SK-N-SH treated with all-trans-retinoic acid at 6 μM for 48 hours (cell line): ENCODE results near the gene C20orf141.

Experiments used
- ATAC-seq: fragments of 200-7000 bp; cut with Tn5 transposase; 3 replicates; pipeline ENCODE4 v1.9.1; 2020; ENCODE audit warnings: mild to moderate bottlenecking, moderate library complexity
- ARNTL ChIP-seq: fragments of 450-650 bp; formaldehyde crosslinking; IDR thresholded peaks from 2 replicates; pipeline ENCODE4 v1.5.0; 2020; ENCODE audit warnings: low read depth, mild to moderate bottlenecking, moderate library complexity, borderline replicate concordance
- BACH2 ChIP-seq: fragments of 250-450 bp; sonication (Bioruptor Pico); IDR thresholded peaks from 2 replicates; pipeline ENCODE4 v1.9.0; 2021; ENCODE audit warnings: mild to moderate bottlenecking, borderline replicate concordance
- CSDC2 ChIP-seq: fragments of 250-450 bp; sonication (Bioruptor Pico); IDR thresholded peaks from 2 replicates; pipeline ENCODE4 v1.5.0; 2020; ENCODE audit warnings: mild to moderate bottlenecking, moderate library complexity
- ESRRG ChIP-seq: fragments of 250-450 bp; sonication (Bioruptor Pico); IDR thresholded peaks from 2 replicates; pipeline ENCODE4 v1.6.1; 2021; ENCODE audit warnings: mild to moderate bottlenecking
- GLIS3 ChIP-seq: fragments of 250-450 bp; sonication (Bioruptor Pico); IDR thresholded peaks from 2 replicates; pipeline ENCODE4 v1.5.0; 2020; ENCODE audit warnings: mild to moderate bottlenecking, moderate library complexity
- ISL1 ChIP-seq: fragments of 250-450 bp; sonication (Bioruptor Pico); IDR thresholded peaks from 2 replicates; pipeline ENCODE4 v2.1.2; 2022; ENCODE audit warnings: mild to moderate bottlenecking, moderate library complexity
- OSR1 ChIP-seq: fragments of 250-450 bp; sonication (Bioruptor Pico); IDR thresholded peaks from 2 replicates; pipeline ENCODE4 v1.8.0; 2022; ENCODE audit warnings: moderate library complexity, mild to moderate bottlenecking, inconsistent platforms
- PPARA ChIP-seq: fragments of 250-450 bp; sonication (Bioruptor Pico); IDR thresholded peaks from 2 replicates; pipeline ENCODE4 v1.5.0; 2020; ENCODE audit warnings: mild to moderate bottlenecking, borderline replicate concordance
- RARB ChIP-seq: fragments of 250-450 bp; sonication (Bioruptor Pico); IDR thresholded peaks from 2 replicates; pipeline ENCODE4 v1.8.0; 2021; ENCODE audit warnings: mild to moderate bottlenecking, moderate library complexity
- SNAI2 ChIP-seq: fragments of 250-450 bp; sonication (Bioruptor Pico); IDR thresholded peaks from 2 replicates; pipeline ENCODE4 v1.5.0; 2020; ENCODE audit warnings: mild to moderate bottlenecking, moderate library complexity
- TCF4 ChIP-seq: fragments of 250-450 bp; sonication (Bioruptor Pico); IDR thresholded peaks from 2 replicates; pipeline ENCODE4 v1.8.0; 2021; ENCODE audit warnings: mild to moderate bottlenecking, moderate library complexity, borderline replicate concordance
- ZC3H10 ChIP-seq: fragments of 250-450 bp; sonication (Bioruptor Pico); IDR thresholded peaks from 2 replicates; pipeline ENCODE4 v1.5.1; 2021; ENCODE audit warnings: mild to moderate bottlenecking, moderate library complexity
- ZFP30 ChIP-seq: fragments of 450-650 bp; formaldehyde crosslinking; IDR thresholded peaks from 2 replicates; pipeline ENCODE4 v1.5.0; 2022; ENCODE audit warnings: mild to moderate bottlenecking, moderate library complexity
- ZNF565 ChIP-seq: fragments of 450-650 bp; formaldehyde crosslinking; conservative IDR thresholded peaks from 2 replicates; pipeline ENCODE4 v1.5.0; 2020; ENCODE audit warnings: low read depth, mild to moderate bottlenecking, moderate library complexity
- TF ChIP-seq, protein P1 (sequence below): fragments of 250-450 bp; sonication (Bioruptor Pico); IDR thresholded peaks from 2 replicates; pipeline ENCODE4 v1.5.1; 2020; ENCODE audit warnings: low read depth, mild to moderate bottlenecking, moderate library complexity
- TF ChIP-seq, protein P2 (sequence below): fragments of 250-450 bp; sonication (Bioruptor Pico); IDR thresholded peaks from 2 replicates; pipeline ENCODE4 v1.8.0; 2020; ENCODE audit warnings: mild to moderate bottlenecking, moderate library complexity, borderline replicate concordance
- TF ChIP-seq, protein P3 (sequence below): fragments of 250-450 bp; sonication (Bioruptor Pico); IDR thresholded peaks from 2 replicates; pipeline ENCODE4 v1.5.0; 2020; ENCODE audit warnings: mild to moderate bottlenecking, moderate library complexity

C20orf141 gene

DNA sequence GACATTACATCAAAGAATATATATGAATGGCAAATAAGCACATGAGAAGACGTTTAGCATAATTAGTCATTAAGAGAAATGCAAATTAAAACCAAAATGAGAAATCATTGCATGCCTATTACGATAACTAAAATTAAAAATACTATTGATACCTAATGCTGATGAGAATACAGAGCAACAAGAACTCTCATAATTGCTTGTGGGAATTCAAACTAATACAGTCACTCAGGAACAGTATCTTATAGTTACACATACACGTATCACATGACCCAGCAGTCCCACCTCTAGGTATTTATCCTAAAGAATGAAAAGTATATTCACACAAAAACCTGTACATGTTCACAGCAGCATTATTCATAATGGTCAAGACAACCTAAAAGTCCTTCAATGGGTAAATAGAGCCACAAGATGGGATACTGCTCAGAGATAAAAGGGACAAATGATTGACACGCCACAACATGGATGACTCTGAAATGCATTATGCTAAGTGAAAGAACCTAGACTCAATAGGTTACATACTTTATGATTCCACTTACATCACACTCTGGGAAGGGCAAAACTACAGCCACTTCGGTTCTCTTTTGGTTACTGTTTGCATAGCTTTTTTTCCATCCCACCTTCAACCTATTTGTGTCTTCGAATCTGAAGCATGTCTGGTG is 30.8 kb upstream of the C20orf141 start:
- no peak for TF ChIP-seq ESRRG (CRISPR knock-in tag)
- no peak for ATAC-seq

DNA sequence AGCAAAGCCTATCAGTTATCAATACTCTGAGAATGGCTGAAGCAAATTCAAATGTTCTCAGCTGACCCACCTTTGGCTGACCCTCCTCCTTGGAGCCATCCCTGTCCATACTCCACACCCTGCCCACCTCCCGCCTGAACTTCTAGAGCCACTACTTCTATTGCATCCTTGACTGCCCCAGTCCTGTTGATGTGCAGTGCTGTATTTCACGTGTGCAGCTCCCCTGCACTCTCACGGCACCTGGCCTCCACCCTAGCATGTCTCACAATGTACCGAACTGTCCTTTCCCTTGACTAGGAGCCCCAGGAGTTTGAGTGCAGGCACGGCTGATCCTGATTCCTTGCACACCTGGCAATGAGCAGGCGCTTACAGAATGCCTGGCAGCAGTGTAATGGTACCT is 21.3 kb upstream of the C20orf141 start:
- ATAC-seq: no peak
- TF ChIP-seq CSDC2 (CRISPR knock-in tag) (no peak), ISL1 (CRISPR knock-in tag) (no peak), SNAI2 (no peak), ZFP30 (CRISPR knock-in tag) (no peak), RARB (CRISPR knock-in tag) (no peak), PPARA (CRISPR knock-in tag) (no peak), ZC3H10 (CRISPR knock-in tag) (no peak), GLIS3 (CRISPR knock-in tag) (no peak)
- TF ChIP-seq, protein P1, sequence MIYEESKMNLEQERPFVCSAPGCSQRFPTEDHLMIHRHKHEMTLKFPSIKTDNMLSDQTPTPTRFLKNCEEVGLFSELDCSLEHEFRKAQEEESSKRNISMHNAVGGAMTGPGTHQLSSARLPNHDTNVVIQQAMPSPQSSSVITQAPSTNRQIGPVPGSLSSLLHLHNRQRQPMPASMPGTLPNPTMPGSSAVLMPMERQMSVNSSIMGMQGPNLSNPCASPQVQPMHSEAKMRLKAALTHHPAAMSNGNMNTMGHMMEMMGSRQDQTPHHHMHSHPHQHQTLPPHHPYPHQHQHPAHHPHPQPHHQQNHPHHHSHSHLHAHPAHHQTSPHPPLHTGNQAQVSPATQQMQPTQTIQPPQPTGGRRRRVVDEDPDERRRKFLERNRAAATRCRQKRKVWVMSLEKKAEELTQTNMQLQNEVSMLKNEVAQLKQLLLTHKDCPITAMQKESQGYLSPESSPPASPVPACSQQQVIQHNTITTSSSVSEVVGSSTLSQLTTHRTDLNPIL (CRISPR knock-in tag): no peak

DNA sequence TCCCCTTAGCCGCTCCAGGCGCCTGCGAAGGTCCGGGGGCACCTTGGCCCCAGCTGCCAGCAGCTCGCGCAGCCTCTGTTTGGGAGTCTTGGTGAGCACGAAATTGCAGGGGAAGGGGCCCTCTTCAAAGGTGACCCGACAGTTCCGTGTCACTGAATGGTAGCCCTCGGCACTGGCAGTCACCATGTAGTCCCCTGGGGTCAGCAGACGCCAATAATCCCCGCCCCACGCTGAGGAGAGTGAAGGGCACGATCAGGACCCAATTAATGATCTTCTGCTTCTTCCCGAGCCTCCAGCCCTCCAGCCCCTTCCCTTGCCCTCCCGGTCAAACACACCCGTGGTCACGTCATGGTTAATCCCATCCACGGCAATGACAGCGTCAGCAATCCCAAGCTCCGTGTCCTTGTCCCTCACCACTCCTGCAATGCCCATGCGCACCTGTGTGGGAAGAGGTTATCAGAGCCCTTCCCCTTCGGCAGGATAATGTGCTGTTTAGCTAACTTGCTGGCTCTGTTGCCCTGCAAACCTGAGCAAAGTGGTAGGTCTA is 20.5 kb upstream of the C20orf141 start:
- no peak for ATAC-seq
- TF ChIP-seq ZFP30 (CRISPR knock-in tag) (no peak), ISL1 (CRISPR knock-in tag) (no peak), ZC3H10 (CRISPR knock-in tag) (no peak), OSR1 (no peak), CSDC2 (CRISPR knock-in tag) (no peak), TCF4 (CRISPR knock-in tag) (no peak), BACH2 (CRISPR knock-in tag) (no peak), ZNF565 (CRISPR knock-in tag) (no peak), ESRRG (CRISPR knock-in tag) (no peak), ARNTL (no peak)
- TF ChIP-seq, protein P1 (CRISPR knock-in tag): no peak
- TF ChIP-seq, protein P2, sequence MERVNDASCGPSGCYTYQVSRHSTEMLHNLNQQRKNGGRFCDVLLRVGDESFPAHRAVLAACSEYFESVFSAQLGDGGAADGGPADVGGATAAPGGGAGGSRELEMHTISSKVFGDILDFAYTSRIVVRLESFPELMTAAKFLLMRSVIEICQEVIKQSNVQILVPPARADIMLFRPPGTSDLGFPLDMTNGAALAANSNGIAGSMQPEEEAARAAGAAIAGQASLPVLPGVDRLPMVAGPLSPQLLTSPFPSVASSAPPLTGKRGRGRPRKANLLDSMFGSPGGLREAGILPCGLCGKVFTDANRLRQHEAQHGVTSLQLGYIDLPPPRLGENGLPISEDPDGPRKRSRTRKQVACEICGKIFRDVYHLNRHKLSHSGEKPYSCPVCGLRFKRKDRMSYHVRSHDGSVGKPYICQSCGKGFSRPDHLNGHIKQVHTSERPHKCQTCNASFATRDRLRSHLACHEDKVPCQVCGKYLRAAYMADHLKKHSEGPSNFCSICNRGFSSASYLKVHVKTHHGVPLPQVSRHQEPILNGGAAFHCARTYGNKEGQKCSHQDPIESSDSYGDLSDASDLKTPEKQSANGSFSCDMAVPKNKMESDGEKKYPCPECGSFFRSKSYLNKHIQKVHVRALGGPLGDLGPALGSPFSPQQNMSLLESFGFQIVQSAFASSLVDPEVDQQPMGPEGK (CRISPR knock-in tag): no peak
- TF ChIP-seq, protein P3, sequence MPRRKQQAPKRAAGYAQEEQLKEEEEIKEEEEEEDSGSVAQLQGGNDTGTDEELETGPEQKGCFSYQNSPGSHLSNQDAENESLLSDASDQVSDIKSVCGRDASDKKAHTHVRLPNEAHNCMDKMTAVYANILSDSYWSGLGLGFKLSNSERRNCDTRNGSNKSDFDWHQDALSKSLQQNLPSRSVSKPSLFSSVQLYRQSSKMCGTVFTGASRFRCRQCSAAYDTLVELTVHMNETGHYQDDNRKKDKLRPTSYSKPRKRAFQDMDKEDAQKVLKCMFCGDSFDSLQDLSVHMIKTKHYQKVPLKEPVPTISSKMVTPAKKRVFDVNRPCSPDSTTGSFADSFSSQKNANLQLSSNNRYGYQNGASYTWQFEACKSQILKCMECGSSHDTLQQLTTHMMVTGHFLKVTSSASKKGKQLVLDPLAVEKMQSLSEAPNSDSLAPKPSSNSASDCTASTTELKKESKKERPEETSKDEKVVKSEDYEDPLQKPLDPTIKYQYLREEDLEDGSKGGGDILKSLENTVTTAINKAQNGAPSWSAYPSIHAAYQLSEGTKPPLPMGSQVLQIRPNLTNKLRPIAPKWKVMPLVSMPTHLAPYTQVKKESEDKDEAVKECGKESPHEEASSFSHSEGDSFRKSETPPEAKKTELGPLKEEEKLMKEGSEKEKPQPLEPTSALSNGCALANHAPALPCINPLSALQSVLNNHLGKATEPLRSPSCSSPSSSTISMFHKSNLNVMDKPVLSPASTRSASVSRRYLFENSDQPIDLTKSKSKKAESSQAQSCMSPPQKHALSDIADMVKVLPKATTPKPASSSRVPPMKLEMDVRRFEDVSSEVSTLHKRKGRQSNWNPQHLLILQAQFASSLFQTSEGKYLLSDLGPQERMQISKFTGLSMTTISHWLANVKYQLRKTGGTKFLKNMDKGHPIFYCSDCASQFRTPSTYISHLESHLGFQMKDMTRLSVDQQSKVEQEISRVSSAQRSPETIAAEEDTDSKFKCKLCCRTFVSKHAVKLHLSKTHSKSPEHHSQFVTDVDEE: no peak

DNA sequence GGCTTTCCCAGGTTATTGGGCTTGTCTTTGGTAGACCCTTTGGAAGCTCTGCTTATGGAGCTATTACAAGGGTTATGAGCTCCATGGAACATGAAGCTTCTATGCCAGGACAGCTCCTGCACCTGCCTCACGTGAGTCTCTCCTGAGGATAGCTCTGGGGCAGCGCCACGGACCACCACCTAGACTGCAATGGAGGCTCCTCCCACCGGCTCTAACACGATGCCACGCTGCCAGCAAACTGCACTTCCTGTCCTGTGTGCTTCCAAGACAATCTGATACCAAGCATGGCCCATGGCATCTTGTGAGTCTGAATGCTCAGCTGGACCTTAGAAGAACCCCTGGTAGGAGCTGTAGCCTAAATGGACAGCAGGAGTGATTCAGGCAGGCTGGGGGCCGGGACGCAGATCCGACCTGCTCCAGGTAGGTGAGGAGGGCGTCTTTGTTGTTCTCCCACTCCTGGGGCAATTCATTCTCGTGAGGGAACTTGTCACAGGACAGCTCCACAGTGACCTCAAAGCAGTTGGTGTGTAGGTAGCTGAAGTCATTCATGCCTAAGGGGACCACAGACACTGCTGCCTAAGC is 19.8 kb upstream of the C20orf141 start:
- no peak for ATAC-seq
- TF ChIP-seq ISL1 (CRISPR knock-in tag): no peak
- no peak for TF ChIP-seq ARNTL
- TF ChIP-seq ESRRG (CRISPR knock-in tag): no peak
- no peak for TF ChIP-seq ZNF565 (CRISPR knock-in tag)

DNA sequence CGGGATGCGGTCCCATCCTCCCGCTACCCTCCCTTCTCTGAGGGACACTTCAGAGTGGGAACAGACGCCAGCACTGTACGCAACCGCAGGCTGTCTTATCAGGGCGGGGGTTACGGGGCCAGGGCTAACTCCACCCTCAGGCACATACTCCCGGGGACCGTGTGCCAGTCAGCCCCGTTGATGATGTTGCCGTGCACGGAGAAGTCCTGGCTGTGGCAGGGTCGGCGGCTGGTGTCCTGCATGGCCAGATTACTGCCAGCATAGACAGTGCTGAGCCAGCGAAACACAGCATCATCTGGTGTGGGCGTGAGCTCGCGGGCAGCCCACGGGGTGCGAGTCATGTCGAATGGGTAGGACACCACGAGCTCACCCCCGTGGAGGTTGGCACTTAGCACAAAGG is 19.3 kb upstream of the C20orf141 start:
- ATAC-seq: no peak
- TF ChIP-seq BACH2 (CRISPR knock-in tag): no peak
- TF ChIP-seq SNAI2: no peak
- TF ChIP-seq TCF4 (CRISPR knock-in tag): no peak
- TF ChIP-seq, all 23 proteins: peak for 0
